H1 (cell line): Measurements from ENCODE around the gene BUB1B. TPM values are rescaled to one million over a fixed set of nuclear protein-coding genes. Genes with fewer than 3 reads are reported as not detected.

Source experiments
- EP300 ChIP-seq, 2 experiments: IDR thresholded peaks; 1 replicate in 1 of 2; 2 replicates in 1 of 2; pipeline ENCODE4 v1.6.1; 2011 to 2012; ENCODE audit warnings: low read depth in 2 of 2, low read length in 2 of 2, mild to moderate bottlenecking in 2 of 2, borderline replicate concordance in 1 of 2, inconsistent platforms in 1 of 2, moderate library complexity in 1 of 2
- JUN ChIP-seq: IDR thresholded peaks from 2 replicates; pipeline ENCODE4 v1.6.1; 2011; ENCODE audit warnings: low read depth, mild to moderate bottlenecking, improper control_type of control experiment, low read length
- polyA plus RNA-seq, 7 experiments: library from polyadenylated mRNA; depleted of rRNA in 3 of 7; stranded (reverse) in 5 of 7; unstranded in 2 of 7; fragments of >200 nt in 5 of 7; fragments of 200-250 nt in 2 of 7; gene quantifications; 1 replicate in 5 of 7; 2 replicates in 1 of 7; 4 replicates in 1 of 7; pipeline versions ENCODE4 v1.2.1 to v1.2.3, GENCODE V29; 2011 to 2013; ENCODE audit warnings: missing spikeins in 2 of 7, mixed read lengths in 2 of 7
- total RNA-seq: library from RNA; stranded (reverse); fragmentation: NEBNext Ultra II Directional; extraction: Animal tissue kit (Norgen Biotek cat#: 25700); gene quantifications from 2 replicates; pipeline ENCODE4 v1.2.1, GENCODE V29; 2021

Gene BUB1B
- total and polyA plus RNA-seq, 2 of the 8 experiments (the other 6 are each of a cell fraction or from before 2014, with no cell fraction given), result 48.9 to 144 TPM

DNA sequence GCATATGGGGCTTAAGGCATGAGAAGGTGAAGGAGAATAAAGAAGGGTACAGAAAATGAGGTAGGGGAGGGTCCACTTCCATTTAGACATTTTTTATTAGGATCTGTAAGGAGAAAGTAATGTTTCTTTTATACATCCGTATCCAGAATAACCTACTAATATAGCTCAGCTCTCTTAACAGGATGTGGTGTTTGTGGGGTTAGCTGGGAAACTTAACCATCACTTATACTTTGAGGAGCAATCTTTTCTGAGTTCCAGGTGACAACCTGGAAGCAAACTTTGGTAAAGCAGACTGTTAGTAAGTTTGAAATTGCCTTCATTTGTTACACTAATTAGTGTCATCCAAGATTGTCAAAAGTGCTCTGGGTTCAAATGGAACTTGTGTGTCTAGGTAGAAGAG lies 36.6 kb downstream of the BUB1B start (continued):
- TF ChIP-seq JUN (no peak), EP300 (IDR thresholded peaks at IDR 0.05; ENCODE audit: borderline replicate concordance in 1 of 2, low read depth in 2 of 2, low read length in 2 of 2) (no peak)
- TF ChIP-seq, all 59 proteins: peak for 0
